Panc1 (cell line): ENCODE results near the gene KCNAB1. TPM values are rescaled to one million over a fixed set of nuclear protein-coding genes. Genes with fewer than 3 reads are reported as not detected.

Source experiments
- ATAC-seq: fragments of 200-7000 bp; cut with Tn5 transposase; 2 replicates; pipeline ENCODE4 v1.9.1; 2020; ENCODE audit warnings: mild to moderate bottlenecking, moderate library complexity
- BruUV-seq: library from RNA; stranded (reverse); fragments of 400-500 nt; replicated peaks from 2 replicates; lab custom pipeline; 2021; lab: Mats Ljungman, UMichigan
- CTCF ChIA-PET: fragments of 300-600 bp; sonication (Branson Sonifier 250); formaldehyde crosslinking; loops from one replicate; lab custom pipeline; 2022; ENCODE audit warnings: antibody characterized with exemption; lab: Charles Lee
- POLR2A ChIA-PET: fragments of 300-600 bp; sonication (Branson Sonifier 250); formaldehyde crosslinking; loops from one replicate; lab custom pipeline; 2022; ENCODE audit warnings: antibody characterized with exemption; lab: Charles Lee
- DNase-seq: peaks from one replicate; pipeline ENCODE4 v3.0.0-alpha.2; 2010; ENCODE audit warnings: low read depth, low spot score
- H3K27ac ChIP-seq: 2 replicates; pipeline ENCODE4 v1.5.1; 2011; ENCODE audit warnings: mild to moderate bottlenecking, low read length, inconsistent platforms
- H3K27me3 ChIP-seq: fragments of 200-500 bp; sonication (Bioruptor generic); 2 replicates; pipeline ENCODE4 v1.6.0; 2014; ENCODE audit warnings: low read length, inconsistent platforms; ENCODE audit not compliant: control insufficient read depth, insufficient read depth
- H3K36me3 ChIP-seq: fragments of 200-500 bp; sonication (Bioruptor generic); 2 replicates; pipeline ENCODE4 v1.5.1; 2014; ENCODE audit warnings: inconsistent platforms, mild to moderate bottlenecking, low read length, moderate library complexity; ENCODE audit not compliant: control insufficient read depth, insufficient read depth
- H3K4me1 ChIP-seq: 2 replicates; pipeline ENCODE4 v1.5.1; 2011; ENCODE audit warnings: inconsistent platforms, mild to moderate bottlenecking, low read length, moderate library complexity; ENCODE audit not compliant: control insufficient read depth, insufficient read depth
- H3K4me3 ChIP-seq, 2 experiments: 2 replicates each; pipeline ENCODE4 v1.5.1; 2011 to 2012; ENCODE audit warnings: low read depth in 2 of 2, low read length in 2 of 2, mild to moderate bottlenecking in 2 of 2, inconsistent platforms in 1 of 2, moderate library complexity in 1 of 2
- H3K9me3 ChIP-seq: fragments of 200-500 bp; sonication (Bioruptor generic); 2 replicates; pipeline ENCODE4 v1.5.1; 2014; ENCODE audit warnings: low read depth, mild to moderate bottlenecking, inconsistent platforms, low read length, moderate library complexity; ENCODE audit not compliant: control insufficient read depth, insufficient read depth
- POLR2AphosphoS5 ChIP-seq: IDR thresholded peaks from 2 replicates; pipeline ENCODE4 v1.6.1; 2012; ENCODE audit warnings: mild to moderate bottlenecking, low read depth, low read length, moderate library complexity
- SIN3A ChIP-seq: IDR thresholded peaks from 2 replicates; pipeline ENCODE4 v1.6.1; 2012; ENCODE audit warnings: low read depth, mild to moderate bottlenecking, low read length, moderate library complexity, borderline replicate concordance; ENCODE audit not compliant: insufficient read depth
- TCF7L2 ChIP-seq: IDR thresholded peaks from 2 replicates; pipeline ENCODE4 v1.6.1; 2011; ENCODE audit warnings: mild to moderate bottlenecking, low read depth, low read length, inconsistent platforms
- in situ Hi-C: cut with HindIII; loops from 2 replicates; pipeline ENCODE4 v1.10.0; 2016; ENCODE audit warnings: low sequenced_read_pairs, low pct_unique_long_range_greater_than_20kb
- intact Hi-C: fragments of 100-400 bp; cut with micrococcal nuclease; formaldehyde crosslinking; loops from one replicate; pipeline ENCODE4 v1.10.0; 2022; ENCODE audit not compliant: unreplicated experiment
- total RNA-seq: library from RNA; stranded (reverse); gene quantifications from one replicate; pipeline ENCODE4 v1.2.1, GENCODE V29; 2021; ENCODE audit not compliant: unreplicated experiment
- TF ChIP-seq, protein P1 (sequence below): fragments of 450-650 bp; IDR thresholded peaks from 2 replicates; pipeline ENCODE4 v1.5.1; 2017; ENCODE audit warnings: mild to moderate bottlenecking
- TF ChIP-seq, protein P2 (sequence below), 2 experiments: IDR thresholded peaks; 2 replicates each; pipeline ENCODE4 v1.6.1; 2011 to 2012; ENCODE audit warnings: low read depth in 2 of 2, control low read depth in 1 of 2, low read length in 1 of 2, mild to moderate bottlenecking in 1 of 2, moderate library complexity in 1 of 2; ENCODE audit not compliant: insufficient read depth in 1 of 2

The KCNAB1 gene
- total RNA-seq, 1 experiment from 2014 or later: not detected

DNA sequence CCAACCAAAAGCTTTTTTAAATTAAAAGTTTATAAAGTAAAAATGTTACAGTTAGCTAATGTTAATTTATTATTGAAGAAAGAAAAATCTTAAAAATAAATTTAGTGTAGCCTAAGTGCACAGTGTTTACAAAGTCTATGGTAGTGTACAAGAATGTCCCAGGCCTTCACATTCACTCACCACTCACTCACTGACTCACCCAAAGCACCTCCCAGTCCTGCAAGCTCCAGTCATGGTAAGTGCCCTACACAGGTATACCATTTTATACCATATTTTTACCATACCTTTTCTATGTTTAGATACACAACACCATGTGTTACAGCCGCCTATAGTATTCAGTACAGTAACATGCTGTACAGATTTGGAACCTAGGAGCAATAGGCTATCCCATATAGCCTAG is 405.4 kb downstream of the KCNAB1 start:
- DNase-seq (no peak), ATAC-seq (no peak)
- Histone ChIP-seq H3K4me1 (no peaks in the 10 kb centered on the region), H3K27ac (no peak overlapping the region), H3K36me3 (no peaks in the 10 kb centered on the region), H3K9me3 (no peaks in the 10 kb centered on the region), H3K27me3 (no peaks in the 10 kb centered on the region; the same call in 1 of the 2 replicates), H3K4me3 (no peak overlapping the region)
- BruUV-seq: no TSS peak
- intact Hi-C loops (no loop called here), in situ Hi-C loops (no loop called here)
- ChIA-PET CTCF (no interaction called here), POLR2A (no interaction called here)
- no peak for TF ChIP-seq SIN3A
- TF ChIP-seq TCF7L2: no peak
- no peak for TF ChIP-seq POLR2AphosphoS5

DNA sequence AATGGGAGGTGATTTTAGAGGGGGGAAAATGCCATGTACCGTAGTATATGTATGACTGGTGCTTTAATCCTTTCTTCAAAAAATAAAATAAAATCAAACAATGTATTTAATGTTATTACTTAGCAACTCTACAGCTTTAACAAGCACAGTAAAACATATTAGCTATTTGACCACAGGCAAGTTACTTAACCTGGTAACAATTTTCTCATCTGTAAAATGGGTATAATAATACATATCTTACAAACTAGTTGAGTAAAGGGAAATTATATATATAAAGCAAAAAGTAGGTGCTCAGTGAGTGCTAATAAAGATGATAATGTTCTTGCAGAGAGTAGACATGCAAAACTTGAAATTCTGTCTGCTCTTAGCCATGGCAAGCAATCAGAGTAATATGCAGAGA is 406.7 kb downstream of the KCNAB1 start:
- ATAC-seq (no peak), DNase-seq (no peak)
- no TSS peak for BruUV-seq
- no peak overlapping the region for H3K27ac ChIP-seq
- TF ChIP-seq TCF7L2 (no peak), POLR2AphosphoS5 (no peak), SIN3A (no peak)
- TF ChIP-seq, protein P1, sequence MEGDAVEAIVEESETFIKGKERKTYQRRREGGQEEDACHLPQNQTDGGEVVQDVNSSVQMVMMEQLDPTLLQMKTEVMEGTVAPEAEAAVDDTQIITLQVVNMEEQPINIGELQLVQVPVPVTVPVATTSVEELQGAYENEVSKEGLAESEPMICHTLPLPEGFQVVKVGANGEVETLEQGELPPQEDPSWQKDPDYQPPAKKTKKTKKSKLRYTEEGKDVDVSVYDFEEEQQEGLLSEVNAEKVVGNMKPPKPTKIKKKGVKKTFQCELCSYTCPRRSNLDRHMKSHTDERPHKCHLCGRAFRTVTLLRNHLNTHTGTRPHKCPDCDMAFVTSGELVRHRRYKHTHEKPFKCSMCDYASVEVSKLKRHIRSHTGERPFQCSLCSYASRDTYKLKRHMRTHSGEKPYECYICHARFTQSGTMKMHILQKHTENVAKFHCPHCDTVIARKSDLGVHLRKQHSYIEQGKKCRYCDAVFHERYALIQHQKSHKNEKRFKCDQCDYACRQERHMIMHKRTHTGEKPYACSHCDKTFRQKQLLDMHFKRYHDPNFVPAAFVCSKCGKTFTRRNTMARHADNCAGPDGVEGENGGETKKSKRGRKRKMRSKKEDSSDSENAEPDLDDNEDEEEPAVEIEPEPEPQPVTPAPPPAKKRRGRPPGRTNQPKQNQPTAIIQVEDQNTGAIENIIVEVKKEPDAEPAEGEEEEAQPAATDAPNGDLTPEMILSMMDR: no peak
- TF ChIP-seq, protein P2, sequence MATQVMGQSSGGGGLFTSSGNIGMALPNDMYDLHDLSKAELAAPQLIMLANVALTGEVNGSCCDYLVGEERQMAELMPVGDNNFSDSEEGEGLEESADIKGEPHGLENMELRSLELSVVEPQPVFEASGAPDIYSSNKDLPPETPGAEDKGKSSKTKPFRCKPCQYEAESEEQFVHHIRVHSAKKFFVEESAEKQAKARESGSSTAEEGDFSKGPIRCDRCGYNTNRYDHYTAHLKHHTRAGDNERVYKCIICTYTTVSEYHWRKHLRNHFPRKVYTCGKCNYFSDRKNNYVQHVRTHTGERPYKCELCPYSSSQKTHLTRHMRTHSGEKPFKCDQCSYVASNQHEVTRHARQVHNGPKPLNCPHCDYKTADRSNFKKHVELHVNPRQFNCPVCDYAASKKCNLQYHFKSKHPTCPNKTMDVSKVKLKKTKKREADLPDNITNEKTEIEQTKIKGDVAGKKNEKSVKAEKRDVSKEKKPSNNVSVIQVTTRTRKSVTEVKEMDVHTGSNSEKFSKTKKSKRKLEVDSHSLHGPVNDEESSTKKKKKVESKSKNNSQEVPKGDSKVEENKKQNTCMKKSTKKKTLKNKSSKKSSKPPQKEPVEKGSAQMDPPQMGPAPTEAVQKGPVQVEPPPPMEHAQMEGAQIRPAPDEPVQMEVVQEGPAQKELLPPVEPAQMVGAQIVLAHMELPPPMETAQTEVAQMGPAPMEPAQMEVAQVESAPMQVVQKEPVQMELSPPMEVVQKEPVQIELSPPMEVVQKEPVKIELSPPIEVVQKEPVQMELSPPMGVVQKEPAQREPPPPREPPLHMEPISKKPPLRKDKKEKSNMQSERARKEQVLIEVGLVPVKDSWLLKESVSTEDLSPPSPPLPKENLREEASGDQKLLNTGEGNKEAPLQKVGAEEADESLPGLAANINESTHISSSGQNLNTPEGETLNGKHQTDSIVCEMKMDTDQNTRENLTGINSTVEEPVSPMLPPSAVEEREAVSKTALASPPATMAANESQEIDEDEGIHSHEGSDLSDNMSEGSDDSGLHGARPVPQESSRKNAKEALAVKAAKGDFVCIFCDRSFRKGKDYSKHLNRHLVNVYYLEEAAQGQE (IDR thresholded peaks at IDR 0.05; ENCODE audit: insufficient read depth in 1 of 2, low read depth in 2 of 2, low read length in 1 of 2): no peak
- no peaks in the 10 kb centered on the region for H3K4me1 ChIP-seq
- H3K9me3 ChIP-seq: no peaks in the 10 kb centered on the region
- POLR2A ChIA-PET: no interaction called here
- H3K27me3 ChIP-seq: no peaks in the 10 kb centered on the region; the same call in 1 of the 2 replicates
- intact Hi-C loops (no loop called here), in situ Hi-C loops (no loop called here)
- CTCF ChIA-PET: no interaction called here
- H3K36me3 ChIP-seq: no peaks in the 10 kb centered on the region
- H3K4me3 ChIP-seq: no peak overlapping the region

DNA sequence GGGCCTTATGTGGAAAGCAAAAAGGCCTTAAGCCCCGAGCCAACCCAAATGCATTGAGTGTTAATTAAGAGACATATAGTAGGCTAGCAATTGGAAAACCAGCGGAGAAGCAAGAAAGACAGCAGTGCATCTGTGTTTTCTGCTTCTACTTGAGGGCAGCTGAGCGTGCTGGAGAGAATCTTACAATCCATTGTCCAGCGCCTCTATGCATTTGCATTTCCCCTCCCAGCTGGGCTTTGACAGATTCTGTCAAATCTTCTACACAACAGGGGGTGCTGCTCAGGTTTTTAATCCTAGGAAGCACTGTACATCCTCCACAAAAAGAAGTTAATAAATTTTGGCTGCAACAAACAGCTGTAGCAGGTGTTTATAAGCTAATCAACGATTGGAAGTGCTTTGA is 410.6 kb downstream of the KCNAB1 start:
- Histone ChIP-seq H3K4me1 (no peaks in the 10 kb centered on the region), H3K36me3 (no peaks in the 10 kb centered on the region), H3K27ac (no peak overlapping the region), H3K9me3 (no peaks in the 10 kb centered on the region), H3K4me3 (no peak overlapping the region), H3K27me3 (no peaks in the 10 kb centered on the region)
- no TSS peak for BruUV-seq
- CTCF ChIA-PET: no interaction called here
- in situ Hi-C loops (no loop called here), intact Hi-C loops (loop anchor here (10.0 kb wide), 2 partner anchors 536 to 604 kb away; no protein-coding TSS in a partner anchor)
- POLR2A ChIA-PET: no interaction called here
- ATAC-seq (no peak), DNase-seq (no peak)
- TF ChIP-seq POLR2AphosphoS5 (no peak), TCF7L2 (no peak), SIN3A (no peak)
- TF ChIP-seq, protein P1: no peak
- TF ChIP-seq, protein P2 (IDR thresholded peaks at IDR 0.05; ENCODE audit: insufficient read depth in 1 of 2, low read depth in 2 of 2, low read length in 1 of 2): no peak
